HUES64 (cell line): Measurements from ENCODE around the gene GPATCH8.

ENCODE experiments used
- H3K27ac ChIP-seq: 2 replicates; pipeline ENCODE4 v1.7.0; 2013; ENCODE audit warnings: low read depth, low read length, inconsistent platforms
- H3K27me3 ChIP-seq: 2 replicates; pipeline ENCODE4 v1.6.1; 2013; ENCODE audit warnings: mild to moderate bottlenecking, low read length; ENCODE audit not compliant: insufficient read depth
- H3K36me3 ChIP-seq: 2 replicates; pipeline ENCODE4 v1.6.1; 2013; ENCODE audit warnings: mild to moderate bottlenecking, low read length; ENCODE audit not compliant: insufficient read depth
- H3K4me1 ChIP-seq: 2 replicates; pipeline ENCODE4 v1.6.1; 2013; ENCODE audit warnings: mild to moderate bottlenecking, low read length, moderate library complexity; ENCODE audit not compliant: insufficient read depth
- H3K4me3 ChIP-seq: 2 replicates; pipeline ENCODE4 v1.5.1; 2013; ENCODE audit warnings: mild to moderate bottlenecking, low read length, moderate library complexity
- H3K9ac ChIP-seq: 2 replicates; pipeline ENCODE4 v1.6.1; 2013; ENCODE audit warnings: mild to moderate bottlenecking, low read depth, low read length
- H3K9me3 ChIP-seq: 2 replicates; pipeline ENCODE4 v1.6.1; 2013; ENCODE audit warnings: low read depth, low read length; ENCODE audit not compliant: insufficient read depth
- WGBS: fragments of 150-250, 120-280 bp; methylation state at CpG from one replicate; pipeline ENCODE4 v1.1.7; 2013; ENCODE audit warnings: missing lambda C conversion rate; 5-methylcytosine and 5-hydroxymethylcytosine counted together

The GPATCH8 gene

DNA sequence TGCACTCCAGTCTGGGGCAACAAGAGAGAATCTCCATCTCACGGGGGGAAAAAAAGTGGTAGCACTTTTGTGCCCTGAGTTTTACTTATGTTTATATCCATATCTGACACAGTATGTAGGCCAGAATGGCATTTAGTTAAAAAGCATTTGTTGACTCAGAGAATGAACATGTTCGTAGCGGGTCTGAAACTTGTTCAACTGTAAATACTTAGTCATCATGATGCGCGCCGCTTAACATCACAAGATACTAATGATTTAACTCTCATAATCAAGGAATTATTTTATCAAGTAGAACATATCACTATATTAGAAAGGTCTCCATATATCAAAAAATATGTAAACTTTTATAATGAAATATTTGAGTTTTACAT, 58.5 kb downstream of the GPATCH8 start:
- H3K9me3 ChIP-seq: no peaks in the 10 kb centered on the region
- peaks cover 14% of the 10 kb centered on the region for H3K4me1 ChIP-seq
- WGBS: 96% methylated on average over 3 of the region's 6 CpGs
- no peak overlapping the region for H3K9ac ChIP-seq
- H3K36me3 ChIP-seq: no peaks in the 10 kb centered on the region
- no peaks in the 10 kb centered on the region for H3K27me3 ChIP-seq
- no peak overlapping the region for H3K27ac ChIP-seq
- no peak overlapping the region for H3K4me3 ChIP-seq

DNA sequence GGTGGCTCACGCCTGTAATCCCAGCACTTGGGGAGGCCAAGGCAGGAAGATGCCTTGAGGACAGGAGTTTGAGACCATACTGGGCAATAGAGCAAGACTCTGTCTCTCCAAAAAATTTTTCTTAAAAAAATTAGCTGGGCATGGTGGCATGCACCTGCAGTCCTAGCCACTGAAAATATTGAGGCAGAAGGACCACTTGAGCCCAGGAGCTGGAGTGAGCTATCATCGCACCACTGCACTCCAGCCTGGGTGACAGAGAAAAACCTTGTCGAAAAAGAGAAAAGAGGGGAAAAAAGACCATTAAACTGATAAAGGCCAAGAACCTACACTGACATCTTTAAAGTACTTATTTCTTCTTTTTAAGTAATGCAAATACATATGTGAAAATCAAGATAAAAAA, 60.4 kb downstream of the GPATCH8 start:
- WGBS: 88% methylated on average over 3 of the region's 3 CpGs
- H3K9me3 ChIP-seq: no peaks in the 10 kb centered on the region
- H3K9ac ChIP-seq: no peak overlapping the region
- H3K36me3 ChIP-seq: no peaks in the 10 kb centered on the region
- H3K4me1 ChIP-seq: peaks cover 27% of the 10 kb centered on the region
- H3K27me3 ChIP-seq: no peaks in the 10 kb centered on the region
- no peak overlapping the region for H3K27ac ChIP-seq
- H3K4me3 ChIP-seq: no peak overlapping the region

DNA sequence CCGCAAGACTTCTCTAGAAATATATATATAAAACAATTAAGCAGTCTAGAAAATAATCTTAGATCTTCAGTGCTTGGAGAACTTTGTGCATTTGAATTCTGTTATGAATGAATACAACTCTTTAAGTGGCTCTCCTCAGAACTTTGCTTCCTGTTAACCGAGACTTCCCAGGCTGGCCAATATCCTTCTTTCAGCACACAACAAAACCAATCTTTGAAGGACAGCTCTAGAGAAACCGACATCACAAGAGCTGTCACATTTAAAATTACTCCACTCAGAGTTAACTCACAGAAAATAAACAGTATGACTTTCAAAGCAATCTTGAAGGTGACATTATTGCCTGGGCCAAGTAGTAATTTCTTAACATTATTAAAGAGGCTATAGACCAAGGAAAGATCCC, 64.0 kb downstream of the GPATCH8 start:
- H3K27me3 ChIP-seq: no peaks in the 10 kb centered on the region
- no peak overlapping the region for H3K27ac ChIP-seq
- 81% methylated on average over 2 of the region's 3 CpGs for WGBS
- no peaks in the 10 kb centered on the region for H3K9me3 ChIP-seq
- H3K4me1 ChIP-seq: peaks cover 16% of the 10 kb centered on the region
- H3K36me3 ChIP-seq: peaks cover 27% of the 10 kb centered on the region
- H3K9ac ChIP-seq: no peak overlapping the region
- no peak overlapping the region for H3K4me3 ChIP-seq

GRCh38 chr17:44438636-44439035, 64.6 kb downstream of the GPATCH8 start:
- Histone ChIP-seq H3K9ac (no peak overlapping the region), H3K36me3 (peaks cover 33% of the 10 kb centered on the region), H3K4me1 (peaks cover 13% of the 10 kb centered on the region; the same call in 1 of the 2 replicates), H3K9me3 (no peaks in the 10 kb centered on the region), H3K27ac (no peak overlapping the region), H3K27me3 (no peaks in the 10 kb centered on the region), H3K4me3 (no peak overlapping the region)
- 70% methylated on average over 2 of the region's 2 CpGs for WGBS

DNA sequence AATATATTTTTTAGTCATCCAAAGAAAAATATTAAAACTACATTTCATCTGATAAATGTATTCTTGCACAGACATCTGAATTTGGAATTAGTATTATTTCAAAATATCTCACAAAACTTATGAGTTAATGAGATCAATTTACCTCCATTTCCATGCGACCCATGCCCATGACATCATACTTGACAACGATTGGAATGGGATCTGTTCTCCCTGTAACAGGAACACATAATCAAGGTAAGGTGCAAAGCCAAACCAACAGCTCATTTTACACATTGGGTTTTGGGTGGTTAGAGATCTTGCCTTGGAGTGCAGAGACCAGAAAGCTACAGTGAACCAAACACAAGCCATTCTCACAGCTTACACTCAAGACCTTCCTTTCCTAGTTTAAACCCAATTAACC, 66.9 kb downstream of the GPATCH8 start:
- Histone ChIP-seq H3K36me3 (peaks cover 56% of the 10 kb centered on the region), H3K27me3 (no peaks in the 10 kb centered on the region), H3K4me3 (no peak overlapping the region), H3K9ac (no peak overlapping the region), H3K4me1 (peaks cover 13% of the 10 kb centered on the region; the same call in 1 of the 2 replicates), H3K9me3 (no peaks in the 10 kb centered on the region), H3K27ac (no peak overlapping the region)
- 95% methylated on average over 2 of the region's 2 CpGs for WGBS

DNA sequence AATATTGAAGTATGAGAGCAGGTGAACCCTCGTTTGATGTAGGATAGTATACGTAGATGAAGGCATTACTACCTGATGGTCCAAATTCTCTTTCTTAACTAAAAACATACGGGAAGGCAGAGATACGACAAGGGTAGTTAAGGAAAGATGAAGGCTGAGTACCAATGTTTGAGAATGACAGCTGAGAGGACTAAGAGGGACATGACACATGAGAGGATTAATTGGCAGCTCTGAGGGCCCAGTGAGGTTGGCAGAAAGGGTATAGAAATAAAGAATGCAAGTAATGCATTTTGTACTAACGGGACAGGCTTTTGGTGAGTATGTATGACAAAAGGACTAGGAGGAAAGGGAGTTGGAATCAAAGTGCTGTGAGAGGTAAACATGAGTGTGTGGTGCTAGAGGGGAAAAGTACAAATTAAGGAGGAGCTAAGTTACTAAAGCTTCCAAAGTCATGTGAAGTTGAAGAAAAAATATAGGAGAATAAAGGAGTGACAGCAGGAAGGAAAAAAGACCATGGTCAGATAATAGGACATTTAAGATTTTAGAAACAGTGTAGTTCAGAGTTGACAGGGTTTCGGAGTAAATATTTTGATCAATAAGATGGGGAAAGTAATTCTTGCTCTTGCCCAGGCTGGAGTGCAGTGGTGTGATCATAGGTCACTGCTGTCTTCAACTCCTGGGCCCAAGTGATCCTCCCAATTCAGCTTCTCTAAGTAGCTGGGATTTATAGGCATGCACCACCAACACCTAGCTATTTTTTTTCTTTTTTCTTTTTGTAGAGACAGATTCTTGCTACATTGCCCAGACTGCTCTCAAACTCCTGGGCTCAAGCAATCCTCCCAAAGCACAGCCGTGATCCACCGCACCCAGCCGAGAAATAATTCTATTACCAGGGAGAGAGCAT, 70.7 kb downstream of the GPATCH8 start:
- Histone ChIP-seq H3K27ac (no peak overlapping the region), H3K4me1 (no peaks in the 10 kb centered on the region), H3K9ac (no peak overlapping the region), H3K9me3 (no peaks in the 10 kb centered on the region), H3K36me3 (peaks cover 81% of the 10 kb centered on the region), H3K27me3 (no peaks in the 10 kb centered on the region), H3K4me3 (no peak overlapping the region)
- WGBS: 90% methylated on average over 8 of the region's 9 CpGs

DNA sequence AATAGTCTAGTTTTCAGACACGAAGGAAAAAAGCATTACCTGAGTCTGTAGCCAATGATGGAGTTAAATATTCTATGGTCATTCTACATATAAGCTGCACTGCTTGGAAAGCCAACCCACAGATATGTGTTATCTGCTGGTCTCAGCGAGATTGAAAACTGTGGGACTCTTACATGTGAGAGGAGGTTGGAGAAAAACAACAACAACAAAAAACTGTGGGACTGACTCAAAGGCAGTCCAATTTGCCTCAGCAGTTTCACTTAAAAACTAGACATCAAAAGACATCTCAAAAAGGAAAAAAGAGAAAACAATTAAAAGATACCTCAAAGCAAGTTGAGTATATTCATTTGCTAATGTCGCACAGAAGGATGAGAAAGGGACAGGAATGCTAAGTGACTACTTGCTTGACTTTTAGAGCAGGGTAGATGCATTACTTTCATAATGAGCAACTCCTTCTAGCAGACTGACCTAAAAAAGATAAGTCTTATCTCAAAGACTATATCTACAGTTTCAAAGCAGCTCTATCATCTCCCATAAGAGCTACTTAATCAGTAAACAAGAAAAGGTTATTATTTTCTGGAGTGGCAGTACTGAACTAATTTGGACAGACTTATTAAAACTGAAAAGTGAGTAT, 78.3 kb downstream of the GPATCH8 start:
- peaks cover 64% of the 10 kb centered on the region for H3K36me3 ChIP-seq
- H3K27ac ChIP-seq: no peak overlapping the region
- no peaks in the 10 kb centered on the region for H3K9me3 ChIP-seq
- H3K4me3 ChIP-seq: no peak overlapping the region
- H3K27me3 ChIP-seq: no peaks in the 10 kb centered on the region
- H3K9ac ChIP-seq: no peak overlapping the region
- 76% methylated on average over 3 of the region's 3 CpGs for WGBS
- H3K4me1 ChIP-seq: peaks cover 10% of the 10 kb centered on the region; the same call in 1 of the 2 replicates

GRCh38 chr17:44417553-44417952, 85.7 kb downstream of the GPATCH8 start:
- no peaks in the 10 kb centered on the region for H3K9me3 ChIP-seq
- H3K27ac ChIP-seq: no peak overlapping the region
- no peak overlapping the region for H3K9ac ChIP-seq
- H3K27me3 ChIP-seq: no peaks in the 10 kb centered on the region
- no peaks in the 10 kb centered on the region for H3K4me1 ChIP-seq
- H3K4me3 ChIP-seq: no peak overlapping the region
- 88% methylated on average over 2 of the region's 2 CpGs for WGBS
- peaks cover 58% of the 10 kb centered on the region for H3K36me3 ChIP-seq

DNA sequence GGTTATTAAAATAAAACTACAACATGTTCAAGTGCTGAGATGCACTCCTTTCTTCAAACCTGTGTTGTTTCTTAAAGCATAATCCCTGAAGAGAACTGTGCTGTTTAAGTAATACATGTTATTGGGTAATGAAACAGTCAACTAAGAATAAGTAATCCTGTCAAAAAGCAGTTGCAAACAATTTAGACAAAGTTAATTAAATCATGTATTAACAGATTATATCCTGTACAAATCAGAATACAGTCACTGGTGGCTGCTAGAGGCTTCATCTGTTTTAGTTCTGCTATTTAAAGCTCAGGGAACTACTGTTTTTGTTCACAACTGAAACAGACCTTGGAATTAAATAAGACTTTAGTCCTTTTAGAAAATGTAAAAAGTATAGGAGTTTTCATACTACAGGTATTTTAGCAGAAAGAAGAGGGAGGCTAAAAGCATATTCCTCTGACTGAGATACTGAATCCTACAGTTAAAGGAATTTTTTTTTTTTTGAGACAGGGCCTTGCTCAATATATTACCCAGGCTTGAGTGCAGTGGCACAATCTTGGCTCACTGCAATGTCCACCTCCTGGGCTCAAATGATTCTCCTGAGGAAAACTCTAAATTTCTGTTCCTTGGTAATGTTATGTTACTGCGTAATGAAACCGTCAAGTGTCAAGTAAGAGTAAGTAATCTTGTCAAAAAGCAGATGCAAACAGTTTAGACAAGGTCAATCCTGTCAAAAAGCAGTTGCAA, 86.5 kb downstream of the GPATCH8 start:
- Histone ChIP-seq H3K27ac (no peak overlapping the region), H3K36me3 (peaks cover 56% of the 10 kb centered on the region), H3K9me3 (no peaks in the 10 kb centered on the region), H3K4me1 (no peaks in the 10 kb centered on the region), H3K27me3 (no peaks in the 10 kb centered on the region), H3K9ac (no peak overlapping the region), H3K4me3 (no peak overlapping the region)
- 98% methylated on average over 2 of the region's 2 CpGs for WGBS

- no peaks in the 10 kb centered on the region for H3K4me1 ChIP-seq
- H3K36me3 ChIP-seq: peaks cover 43% of the 10 kb centered on the region
- no peaks in the 10 kb centered on the region for H3K9me3 ChIP-seq
- WGBS: 88% methylated on average over 1 of the region's 1 CpG
- H3K4me3 ChIP-seq: no peak overlapping the region
- H3K27me3 ChIP-seq: no peaks in the 10 kb centered on the region
- no peak overlapping the region for H3K9ac ChIP-seq
- no peak overlapping the region for H3K27ac ChIP-seq
Observed at GRCh38 chr17:44414394-44415155, 88.6 kb downstream of the GPATCH8 start.
